Dermis microvascular lymphatic vessel endothelial cell (primary cell): ENCODE measurements around the gene CSNK1G1. TPM values are rescaled to one million over a fixed set of nuclear protein-coding genes. Genes with fewer than 3 reads are reported as not detected.
A peak's percentile ranks its signal among the peaks of the same experiment; 100 is the strongest.
"Not testable (repeated sequence)": the region's sequence is repeated elsewhere in the genome, so short reads cannot be mapped to it uniquely, and the experiment has no call there.

Experiments
- DNase-seq, 2 donors: peaks; one replicate each; pipeline versions ENCODE4 v3.0.0 to v3.0.0-alpha.2; 2010; ENCODE audit warnings: low read depth in 2 of 2
- total RNA-seq: library from RNA; depleted of rRNA; stranded (reverse); fragments of >200 nt; gene quantifications from 2 replicates; pipeline ENCODE4 v1.2.1, GENCODE V29; 2014

Gene CSNK1G1
- 17.1 and 19.7 TPM in 2 replicates for total RNA-seq

GRCh38 chr15:64355944-64356709, at the start of gene CSNK1G1:
Gene CSNK1G1 (minus strand): TSS chr15:64356173. CDS start chr15:64300499, 55,674 bp downstream.
- peak; percentile 93 to 99 for DNase-seq

- DNase-seq, result no peak
Observed at GRCh38 chr15:64400583-64400982, 44.6 kb upstream of the CSNK1G1 start.

GRCh38 chr15:64398575-64398974, 42.6 kb upstream of the CSNK1G1 start:
- DNase-seq, result no peak

- DNase-seq, result no peak
Observed at GRCh38 chr15:64396789-64397188, 40.8 kb upstream of the CSNK1G1 start.

- DNase-seq, result not testable (repeated sequence)
Observed at GRCh38 chr15:64392471-64392870, 36.5 kb upstream of the CSNK1G1 start.

- DNase-seq, result no peak
Observed at GRCh38 chr15:64389036-64389435, 33.1 kb upstream of the CSNK1G1 start.

- DNase-seq, result peak; percentile 92 to 98
Observed at GRCh38 chr15:64387562-64388168, 31.7 kb upstream of the CSNK1G1 start, which contains the start of gene TRIP4. Gene TRIP4 (plus strand): TSS chr15:64387836. CDS start chr15:64387864, 28 bp downstream.

- DNase-seq, result no peak
Observed at GRCh38 chr15:64386291-64386690, 30.3 kb upstream of the CSNK1G1 start.

- no peak for DNase-seq
Observed at GRCh38 chr15:64383760-64384159, 27.8 kb upstream of the CSNK1G1 start.

GRCh38 chr15:64381000-64381751, 25.2 kb upstream of the CSNK1G1 start, which contains the start of gene PCLAF:
Gene PCLAF (minus strand): TSS chr15:64381441. CDS start chr15:64381371, 70 bp downstream.
- DNase-seq, result peak; percentile 85 to 96

GRCh38 chr15:64380130-64380870, 24.3 kb upstream of the CSNK1G1 start:
- not testable (repeated sequence) for DNase-seq

GRCh38 chr15:64379216-64379960, 23.4 kb upstream of the CSNK1G1 start:
- no peak for DNase-seq

- DNase-seq, result no peak
Observed at GRCh38 chr15:64373360-64373759, 17.4 kb upstream of the CSNK1G1 start.

GRCh38 chr15:64371383-64371782, 15.4 kb upstream of the CSNK1G1 start:
- not testable (repeated sequence) for DNase-seq

GRCh38 chr15:64369078-64369607, 13.2 kb upstream of the CSNK1G1 start:
- DNase-seq, result no peak

- DNase-seq, result no peak
Observed at GRCh38 chr15:64361259-64361658, 5.3 kb upstream of the CSNK1G1 start.

GRCh38 chr15:64356710-64357040, 702 bp upstream of the CSNK1G1 start:
- no peak for DNase-seq

- peak in 1 of 2 donors; percentile 24 for DNase-seq
Observed at GRCh38 chr15:64355348-64355943, 527 bp downstream of the CSNK1G1 start.

GRCh38 chr15:64354688-64355344, 1.2 kb downstream of the CSNK1G1 start:
- DNase-seq, result no peak
